DND-41 (cell line): Measurements from ENCODE around the gene OTX1.

Source experiments
- ATAC-seq: fragments of 200-7000 bp; cut with Tn5 transposase; 3 replicates; pipeline ENCODE4 v1.9.1; 2021; ENCODE audit warnings: low read depth; ENCODE audit not compliant: insufficient read depth
- DNase-seq: peaks from one replicate; pipeline ENCODE4 v3.0.0-alpha.2; 2020
- H2AFZ ChIP-seq: 2 replicates; pipeline ENCODE4 v1.6.0; 2012; ENCODE audit warnings: low read depth, low read length
- H3K27ac ChIP-seq: 2 replicates; pipeline ENCODE4 v1.5.1; 2012; ENCODE audit warnings: low read length, inconsistent platforms
- H3K27me3 ChIP-seq: fragments of 200-600 bp; sonication (generic); 2 replicates; pipeline ENCODE4 v1.6.0; 2012; ENCODE audit warnings: low read length, mild to moderate bottlenecking, inconsistent platforms; ENCODE audit not compliant: insufficient read depth, poor library complexity
- H3K36me3 ChIP-seq: 2 replicates; pipeline ENCODE4 v1.5.1; 2012; ENCODE audit warnings: low read length, inconsistent platforms; ENCODE audit not compliant: insufficient read depth
- H3K4me1 ChIP-seq: 2 replicates; pipeline ENCODE4 v1.5.1; 2012; ENCODE audit warnings: mild to moderate bottlenecking, low read length; ENCODE audit not compliant: insufficient read depth
- H3K4me2 ChIP-seq: 2 replicates; pipeline ENCODE4 v1.6.0; 2012; ENCODE audit warnings: mild to moderate bottlenecking, moderate library complexity, low read length, inconsistent platforms; ENCODE audit not compliant: insufficient read depth
- H3K4me3 ChIP-seq, 2 experiments: fragments of 200-600 bp in 1 of 2; shearing (Covaris generic) in 1 of 2; 2 replicates each; pipeline ENCODE4 v1.5.1; 2012 to 2016; ENCODE audit warnings: inconsistent platforms in 2 of 2, low read length in 2 of 2, mild to moderate bottlenecking in 2 of 2, low read depth in 1 of 2, moderate library complexity in 1 of 2
- H3K79me2 ChIP-seq: 2 replicates; pipeline ENCODE4 v1.6.0; 2012; ENCODE audit warnings: low read length, inconsistent platforms; ENCODE audit not compliant: insufficient read depth
- H3K9ac ChIP-seq: 2 replicates; pipeline ENCODE4 v1.6.0; 2012; ENCODE audit warnings: low read depth, mild to moderate bottlenecking, inconsistent platforms, low read length, moderate library complexity
- H3K9me3 ChIP-seq: 2 replicates; pipeline ENCODE4 v1.5.1; 2012; ENCODE audit warnings: low read length, moderate library complexity, mild to moderate bottlenecking, inconsistent platforms; ENCODE audit not compliant: insufficient read depth, severe bottlenecking
- H4K20me1 ChIP-seq: 2 replicates; pipeline ENCODE4 v1.6.0; 2012; ENCODE audit warnings: low read length; ENCODE audit not compliant: insufficient read depth
- CTCF ChIP-seq: IDR thresholded peaks from 2 replicates; pipeline ENCODE4 v1.5.1; 2012; ENCODE audit warnings: borderline replicate concordance, low read length, moderate library complexity, mild to moderate bottlenecking; ENCODE audit not compliant: poor library complexity, severe bottlenecking; ENCODE audit errors: extremely low read depth
- EZH2 ChIP-seq: IDR thresholded peaks from 3 replicates; pipeline ENCODE4 v1.6.1; 2012; ENCODE audit warnings: borderline replicate concordance, low read depth, mild to moderate bottlenecking, moderate library complexity, low read length, inconsistent platforms; ENCODE audit not compliant: severe bottlenecking

The OTX1 gene

GRCh38 chr2:63023444-63023843, 27.2 kb upstream of the OTX1 start:
- Histone ChIP-seq H3K36me3 (no peaks in the 10 kb centered on the region), H3K4me2 (no peak overlapping the region), H3K9ac (no peak overlapping the region), H2AFZ (no peak overlapping the region), H3K79me2 (no peaks in the 10 kb centered on the region), H3K4me1 (no peaks in the 10 kb centered on the region), H3K9me3 (no peaks in the 10 kb centered on the region), H3K4me3 (no peak overlapping the region), H4K20me1 (no peaks in the 10 kb centered on the region), H3K27me3 (no peaks in the 10 kb centered on the region), H3K27ac (no peak overlapping the region)
- DNase-seq (peak; percentile 48), ATAC-seq (peak; percentile 88)
- TF ChIP-seq CTCF (peak; percentile 73), EZH2 (no peak)

DNA sequence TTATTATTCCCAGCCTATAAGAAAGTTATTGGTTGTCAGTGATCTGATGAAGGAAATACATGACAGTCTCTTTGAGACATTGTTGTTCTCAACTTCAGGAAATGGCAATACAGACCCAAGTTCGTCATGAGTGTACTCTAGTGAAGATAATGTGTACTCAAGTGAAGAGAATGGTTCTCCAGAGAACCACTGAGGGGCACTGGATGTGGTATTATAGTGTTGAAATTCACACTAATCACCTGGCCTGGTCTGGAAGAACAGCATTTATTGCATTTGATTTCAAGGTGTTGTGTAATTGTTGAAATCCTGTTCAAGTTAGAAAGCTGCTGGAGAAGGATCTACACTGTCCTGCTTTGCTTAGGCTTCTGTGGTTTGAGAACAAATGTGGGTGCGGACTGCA, 23.4 kb upstream of the OTX1 start:
- Histone ChIP-seq H4K20me1 (no peaks in the 10 kb centered on the region), H3K9ac (no peak overlapping the region), H3K27ac (no peak overlapping the region), H3K4me2 (no peak overlapping the region), H3K9me3 (no peaks in the 10 kb centered on the region), H3K79me2 (no peaks in the 10 kb centered on the region), H3K4me3 (no peak overlapping the region), H3K27me3 (no peaks in the 10 kb centered on the region), H2AFZ (no peak overlapping the region), H3K4me1 (no peaks in the 10 kb centered on the region), H3K36me3 (no peaks in the 10 kb centered on the region)
- DNase-seq, result no peak
- TF ChIP-seq EZH2, result no peak
- no peak for TF ChIP-seq CTCF
- no peak for ATAC-seq

- no peak overlapping the region for H3K27ac ChIP-seq
- ATAC-seq, result no peak
- H3K36me3 ChIP-seq, result no peaks in the 10 kb centered on the region
Observed at GRCh38 chr2:63029058-63029457, 21.6 kb upstream of the OTX1 start.

More at GRCh38 chr2:63029058-63029457, 21.6 kb upstream of the OTX1 start:
- Histone ChIP-seq H3K27me3 (no peaks in the 10 kb centered on the region), H2AFZ (no peak overlapping the region), H3K9me3 (no peaks in the 10 kb centered on the region), H3K79me2 (no peaks in the 10 kb centered on the region), H4K20me1 (no peaks in the 10 kb centered on the region), H3K4me3 (no peak overlapping the region), H3K4me1 (no peaks in the 10 kb centered on the region), H3K9ac (no peak overlapping the region), H3K4me2 (no peak overlapping the region)
- no peak for DNase-seq
- TF ChIP-seq CTCF (no peak), EZH2 (no peak)
